Measurements from ENCODE around the gene GJA3.

The GJA3 gene

GRCh38 chr13:20126541-20127261 is 34.2 kb downstream of the GJA3 start:
- DNase-seq: no peak

GRCh38 chr13:20125783-20126165 is 35.1 kb downstream of the GJA3 start:
- no peak for DNase-seq

GRCh38 chr13:20125129-20125782 is 35.6 kb downstream of the GJA3 start:
- DNase-seq: no peak

GRCh38 chr13:20124303-20124702 is 36.5 kb downstream of the GJA3 start:
- DNase-seq: no peak

- DNase-seq: no peak
These were observed 39.7 kb downstream of the GJA3 start for GRCh38 chr13:20121159-20121525.

- DNase-seq: no peak
These were observed 40.9 kb downstream of the GJA3 start for GRCh38 chr13:20119960-20120359.

- DNase-seq: no peak
These were observed 42.3 kb downstream of the GJA3 start for GRCh38 chr13:20118268-20119140.

GRCh38 chr13:20116213-20116612 is 44.6 kb downstream of the GJA3 start:
- no peak for DNase-seq

GRCh38 chr13:20114066-20114610 is 46.7 kb downstream of the GJA3 start:
- no peak for DNase-seq

GRCh38 chr13:20109037-20109436 is 51.8 kb downstream of the GJA3 start:
- no peak for DNase-seq

GRCh38 chr13:20106742-20107141 is 54.1 kb downstream of the GJA3 start:
- no peak for DNase-seq

GRCh38 chr13:20105161-20105689 is 55.6 kb downstream of the GJA3 start:
- DNase-seq: no peak

- no peak for DNase-seq
These were observed 58.2 kb downstream of the GJA3 start for GRCh38 chr13:20102525-20103180.

- peak; percentile 81 for DNase-seq
These were observed 59.2 kb downstream of the GJA3 start for GRCh38 chr13:20101467-20102316.

GRCh38 chr13:20099319-20099718 is 61.5 kb downstream of the GJA3 start:
- DNase-seq: no peak

- no peak for DNase-seq
These were observed 66.9 kb downstream of the GJA3 start for GRCh38 chr13:20093951-20094350.

- no peak for DNase-seq
These were observed 70.5 kb downstream of the GJA3 start for GRCh38 chr13:20090349-20090748.
